GM12872 (cell line): ENCODE measurements around the gene HMSD.

Experiments
- CTCF ChIP-seq: IDR thresholded peaks from 3 replicates; pipeline ENCODE4 v1.5.1; 2011; ENCODE audit warnings: low read depth, mild to moderate bottlenecking, low read length, moderate library complexity; ENCODE audit not compliant: insufficient read depth

HMSD gene

GRCh38 chr18:63909870-63910269, 39.2 kb upstream of the HMSD start:
- TF ChIP-seq CTCF: no peak

GRCh38 chr18:63917817-63918216, 31.3 kb upstream of the HMSD start:
- no peak for TF ChIP-seq CTCF

GRCh38 chr18:63922049-63922448, 27.1 kb upstream of the HMSD start:
- TF ChIP-seq CTCF: no peak

GRCh38 chr18:63924551-63924950, 24.6 kb upstream of the HMSD start:
- no peak for TF ChIP-seq CTCF

- TF ChIP-seq CTCF: no peak
These were observed 20.8 kb upstream of the HMSD start for GRCh38 chr18:63928331-63928730.

GRCh38 chr18:63930773-63931354, 18.2 kb upstream of the HMSD start:
- no peak for TF ChIP-seq CTCF

GRCh38 chr18:63936156-63936931, 12.8 kb upstream of the HMSD start:
- TF ChIP-seq CTCF: peak; percentile 77
